ENCODE results near the gene BABAM2. TPM values are rescaled to one million over a fixed set of nuclear protein-coding genes. Genes with fewer than 3 reads are reported as not detected.

Gene BABAM2
- total RNA-seq, 2 donors from 2014 or later, result 36.4 to 40.9 TPM

DNA sequence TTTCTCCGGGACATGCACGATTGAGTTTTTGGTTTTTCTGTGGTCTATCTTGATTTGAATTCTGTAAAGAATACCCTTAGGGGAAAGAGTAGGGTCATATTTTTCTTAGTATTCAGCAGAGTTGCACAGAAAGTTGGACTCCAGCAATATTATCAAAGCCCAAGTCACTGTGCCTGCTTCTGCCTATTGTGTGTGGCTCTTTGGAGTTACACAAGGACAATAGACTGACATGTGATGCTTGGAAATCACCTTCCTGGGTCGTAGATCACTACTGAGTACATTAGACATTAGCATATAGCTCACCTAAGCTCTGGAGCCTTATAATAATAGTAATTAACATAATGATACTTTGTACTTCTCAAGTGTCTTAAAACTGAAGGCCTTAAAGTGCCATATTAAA, 263.3 kb downstream of the BABAM2 start:
- no peak overlapping the region for H3K9ac ChIP-seq (ENCODE audit: extremely low read depth, low read length, poor library complexity, severe bottlenecking)
- H3K9me3 Mint-ChIP-seq, result peaks cover 10% of the 10 kb centered on the region
- H3K4me3 ChIP-seq (ENCODE audit: low read length), result no peak overlapping the region
- no peaks in the 10 kb centered on the region for H3K4me1 Mint-ChIP-seq
- no peaks in the 10 kb centered on the region for H3K27me3 ChIP-seq (ENCODE audit: control insufficient read depth, insufficient read depth, low read length, poor library complexity, severe bottlenecking)
- no peaks in the 10 kb centered on the region for H3K36me3 ChIP-seq (ENCODE audit: control insufficient read depth, insufficient read depth, low read length)
- 97 to 100% methylated on average over 1 to 3 of the region's 3 CpGs for WGBS, 2 experiments (ENCODE audit: insufficient coverage in 1 of 2, insufficient read length in 1 of 2)
- no peaks in the 10 kb centered on the region for H3K27me3 Mint-ChIP-seq (ENCODE audit: insufficient read depth)
- no peaks in the 10 kb centered on the region for H3K4me1 ChIP-seq (ENCODE audit: control insufficient read depth, insufficient read depth, low read length)
- peaks cover 11% of the 10 kb centered on the region for H3K9me3 ChIP-seq (ENCODE audit: control insufficient read depth, low read length)
- H3K36me3 Mint-ChIP-seq (ENCODE audit: low read depth), result peaks cover 14% of the 10 kb centered on the region
- H3K27ac ChIP-seq (ENCODE audit: low read depth, low read length), result no peak overlapping the region
- DNase-seq, result no peak
- H3K27ac Mint-ChIP-seq, result no peak overlapping the region
- no peak for TF ChIP-seq CTCF (conservative IDR thresholded peaks at IDR 0.05)
- no peak overlapping the region for H3K4me3 Mint-ChIP-seq

- Mint-ChIP-seq H3K27ac (no peak overlapping the region), H3K36me3 (ENCODE audit: low read depth) (peaks cover 11% of the 10 kb centered on the region), H3K4me3 (no peak overlapping the region), H3K4me1 (no peaks in the 10 kb centered on the region), H3K9me3 (peaks cover 10% of the 10 kb centered on the region), H3K27me3 (ENCODE audit: insufficient read depth) (no peaks in the 10 kb centered on the region)
- Histone ChIP-seq H3K27ac (ENCODE audit: low read depth, low read length) (no peak overlapping the region), H3K9ac (ENCODE audit: extremely low read depth, low read length, poor library complexity, severe bottlenecking) (no peak overlapping the region), H3K4me1 (ENCODE audit: control insufficient read depth, insufficient read depth, low read length) (no peaks in the 10 kb centered on the region), H3K27me3 (ENCODE audit: control insufficient read depth, insufficient read depth, low read length, poor library complexity, severe bottlenecking) (no peaks in the 10 kb centered on the region), H3K36me3 (ENCODE audit: control insufficient read depth, insufficient read depth, low read length) (no peaks in the 10 kb centered on the region), H3K9me3 (ENCODE audit: control insufficient read depth, low read length) (peaks cover 11% of the 10 kb centered on the region), H3K4me3 (ENCODE audit: low read length) (no peak overlapping the region)
- 93% methylated on average over 4 of the region's 4 CpGs; no CpG with 5 or more reads in 1 of the 2 experiments for WGBS, 2 experiments (ENCODE audit: insufficient coverage in 1 of 2, insufficient read length in 1 of 2)
- TF ChIP-seq CTCF (conservative IDR thresholded peaks at IDR 0.05), result no peak
- DNase-seq, result no peak
These were observed 264.6 kb downstream of the BABAM2 start for GRCh38 chr2:28155086-28155485.

GRCh38 chr2:28155627-28156026, 265.1 kb downstream of the BABAM2 start:
- peak; percentile 97 for TF ChIP-seq CTCF (conservative IDR thresholded peaks at IDR 0.05)
- Histone ChIP-seq H3K9ac (ENCODE audit: extremely low read depth, low read length, poor library complexity, severe bottlenecking) (no peak overlapping the region), H3K4me1 (ENCODE audit: control insufficient read depth, insufficient read depth, low read length) (no peaks in the 10 kb centered on the region), H3K4me3 (ENCODE audit: low read length) (peak overlapping the region; percentile 42), H3K27ac (ENCODE audit: low read depth, low read length) (no peak overlapping the region), H3K36me3 (ENCODE audit: control insufficient read depth, insufficient read depth, low read length) (no peaks in the 10 kb centered on the region), H3K27me3 (ENCODE audit: control insufficient read depth, insufficient read depth, low read length, poor library complexity, severe bottlenecking) (no peaks in the 10 kb centered on the region), H3K9me3 (ENCODE audit: control insufficient read depth, low read length) (peaks cover 11% of the 10 kb centered on the region)
- Mint-ChIP-seq H3K4me1 (no peaks in the 10 kb centered on the region), H3K27me3 (ENCODE audit: insufficient read depth) (no peaks in the 10 kb centered on the region), H3K36me3 (ENCODE audit: low read depth) (peaks cover 11% of the 10 kb centered on the region), H3K9me3 (peaks cover 10% of the 10 kb centered on the region), H3K27ac (no peak overlapping the region), H3K4me3 (no peak overlapping the region)
- peak; percentile 72 for DNase-seq
- no CpG with 5 or more reads among the region's 1 CpG for WGBS, 2 experiments (ENCODE audit: insufficient coverage in 1 of 2, insufficient read length in 1 of 2)

Measured in endodermal cell (in vitro differentiated cells).